Epithelial cell of esophagus (primary cell): ENCODE measurements around the gene ZSCAN2.

ENCODE experiments used
- DNase-seq: peaks from one replicate; pipeline ENCODE4 v3.0.0; 2010; ENCODE audit warnings: low read depth
- H3K4me3 ChIP-seq: 2 replicates; pipeline ENCODE4 v1.5.1; 2011; ENCODE audit warnings: mild to moderate bottlenecking, low read length, control low read depth
- CTCF ChIP-seq: IDR thresholded peaks from 2 replicates; pipeline ENCODE4 v1.5.1; 2011; ENCODE audit warnings: low read depth, mild to moderate bottlenecking, low read length, control low read depth, inconsistent platforms; ENCODE audit not compliant: insufficient read depth; ENCODE audit errors: missing control alignments

The ZSCAN2 gene

GRCh38 chr15:84653910-84654688 lies 53.3 kb downstream of the ZSCAN2 start, which contains the start of gene WDR73:
TSS of gene WDR73 (minus strand) at chr15:84654283. CDS start at chr15:84654274, 9 bp downstream.
- TF ChIP-seq CTCF = no peak
- DNase-seq = peak; percentile 94
- peak within 1 kb of the TSS; percentile 91 for H3K4me3 ChIP-seq

- peak; percentile 80 for DNase-seq
- TF ChIP-seq CTCF = peak; percentile 75
- H3K4me3 ChIP-seq = peak overlapping the region; percentile 91
These were observed 54.1 kb downstream of the ZSCAN2 start for GRCh38 chr15:84654689-84655453.

GRCh38 chr15:84656972-84657371 lies 56.2 kb downstream of the ZSCAN2 start:
- no peak overlapping the region for H3K4me3 ChIP-seq
- no peak for TF ChIP-seq CTCF
- no peak for DNase-seq

GRCh38 chr15:84657748-84658079 lies 56.9 kb downstream of the ZSCAN2 start:
- TF ChIP-seq CTCF = no peak
- H3K4me3 ChIP-seq = peak overlapping the region; percentile 48
- no peak for DNase-seq

- peak within 1 kb of the TSS; percentile 48 for H3K4me3 ChIP-seq
- peak; percentile 68 for DNase-seq
- TF ChIP-seq CTCF = peak; percentile 41
These were observed 57.4 kb downstream of the ZSCAN2 start, which contains the start of gene NMB for GRCh38 chr15:84658080-84658787. TSS of gene NMB (minus strand) at chr15:84658199. CDS start at chr15:84658152, 47 bp downstream.

GRCh38 chr15:84658788-84659411 lies 58.1 kb downstream of the ZSCAN2 start:
- DNase-seq = no peak
- no peak overlapping the region for H3K4me3 ChIP-seq

More at GRCh38 chr15:84658788-84659411, 58.1 kb downstream of the ZSCAN2 start:
- TF ChIP-seq CTCF = no peak
